GM21529 (cell line): ENCODE measurements around the gene PPP2R1B.

Source experiments
- ATAC-seq: cut with Tn5 transposase; IDR thresholded peaks from one replicate; pipeline ENCODE4 v1.9.1; 2021; ENCODE audit not compliant: unreplicated experiment

PPP2R1B gene

GRCh38 chr11:111698852-111699559 is 67.2 kb downstream of the PPP2R1B start:
- ATAC-seq: no peak

GRCh38 chr11:111697933-111698371 is 68.2 kb downstream of the PPP2R1B start:
- ATAC-seq: peak; percentile 75

GRCh38 chr11:111696556-111696955 is 69.6 kb downstream of the PPP2R1B start:
- no peak for ATAC-seq

GRCh38 chr11:111694851-111695250 is 71.3 kb downstream of the PPP2R1B start:
- ATAC-seq: no peak

- peak; percentile 36 for ATAC-seq
These were observed 72.8 kb downstream of the PPP2R1B start for GRCh38 chr11:111693224-111693937.

- ATAC-seq: no peak
These were observed 74.4 kb downstream of the PPP2R1B start for GRCh38 chr11:111691741-111692140.

- ATAC-seq: no peak
These were observed 75.0 kb downstream of the PPP2R1B start for GRCh38 chr11:111691176-111691575.

GRCh38 chr11:111688013-111688412 is 78.2 kb downstream of the PPP2R1B start:
- ATAC-seq: no peak

GRCh38 chr11:111684251-111684650 is 81.9 kb downstream of the PPP2R1B start:
- no peak for ATAC-seq

- no peak for ATAC-seq
These were observed 82.4 kb downstream of the PPP2R1B start for GRCh38 chr11:111683806-111684205.

- ATAC-seq: no peak
These were observed 85.6 kb downstream of the PPP2R1B start for GRCh38 chr11:111680486-111681175.
